Measurements from ENCODE around the gene SLC7A6. TPM values are rescaled to one million over a fixed set of nuclear protein-coding genes. Genes with fewer than 3 reads are reported as not detected.
A peak's percentile ranks its signal among the peaks of the same experiment; 100 is the strongest.

SLC7A6 gene
- total RNA-seq, 4 donors from 2014 or later: 20.6 to 145 (median 31.4) TPM

DNA sequence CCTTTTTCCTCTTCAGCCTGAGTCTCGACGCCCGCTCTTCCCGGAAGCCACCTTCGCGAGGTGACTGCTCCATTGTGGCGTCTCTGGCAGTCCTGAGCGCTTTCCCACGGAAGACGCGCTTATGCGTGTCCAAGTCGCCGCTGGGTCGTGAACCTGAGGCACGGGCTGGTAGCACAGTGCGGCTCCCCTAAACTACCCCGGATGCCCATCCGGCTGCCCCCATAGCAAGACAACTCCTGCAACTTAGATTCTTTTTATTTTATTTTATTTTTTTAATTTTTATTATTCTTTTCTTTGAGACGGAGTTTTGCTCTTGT, 26.3 kb upstream of the SLC7A6 start:
- intact Hi-C loops (cut with DNase I; ENCODE audit: low total_unique reads) (loop anchor here (10.0 kb wide), 1 partner anchor 153 kb away; the partner anchor contains the start of gene NFATC3), in situ Hi-C loops (cut with MboI; ENCODE audit: low pct_ligation_motif_present in 1 of 4, low pct_unique_long_range_greater_than_20kb in 1 of 4, low sequenced_read_pairs in 3 of 4) (loop anchor here in 1 of 4 donors (25.0 kb wide), 1 partner anchor 151 kb away; the partner anchor contains the start of gene NFATC3)
- WGBS, 2 donors (ENCODE audit: low coverage in 1 of 2): 9 to 27% methylated on average over 10 to 20 of the region's 20 CpGs
- DNase-seq: no peak
- Histone ChIP-seq H3K4me1 (peaks cover 11 to 51% (median 38%) of the 10 kb centered on the region in 4 donors), H3K9me3 (no peaks in the 10 kb centered on the region), H3K27ac (peak overlapping the region; percentile 91 to 94 (median 92)), H3K27me3 (no peaks in the 10 kb centered on the region), H3K4me3 (peak overlapping the region; percentile 28 to 62 (median 48)), H3K36me3 (no peaks in the 10 kb centered on the region)
- TF ChIP-seq POLR2AphosphoS5 (IDR thresholded peaks at IDR 0.05) (no peak), EP300 (IDR thresholded peaks at IDR 0.05; ENCODE audit: low read depth) (no peak), POLR2A (IDR thresholded peaks at IDR 0.05) (no peak)
- TF ChIP-seq, protein P1, sequence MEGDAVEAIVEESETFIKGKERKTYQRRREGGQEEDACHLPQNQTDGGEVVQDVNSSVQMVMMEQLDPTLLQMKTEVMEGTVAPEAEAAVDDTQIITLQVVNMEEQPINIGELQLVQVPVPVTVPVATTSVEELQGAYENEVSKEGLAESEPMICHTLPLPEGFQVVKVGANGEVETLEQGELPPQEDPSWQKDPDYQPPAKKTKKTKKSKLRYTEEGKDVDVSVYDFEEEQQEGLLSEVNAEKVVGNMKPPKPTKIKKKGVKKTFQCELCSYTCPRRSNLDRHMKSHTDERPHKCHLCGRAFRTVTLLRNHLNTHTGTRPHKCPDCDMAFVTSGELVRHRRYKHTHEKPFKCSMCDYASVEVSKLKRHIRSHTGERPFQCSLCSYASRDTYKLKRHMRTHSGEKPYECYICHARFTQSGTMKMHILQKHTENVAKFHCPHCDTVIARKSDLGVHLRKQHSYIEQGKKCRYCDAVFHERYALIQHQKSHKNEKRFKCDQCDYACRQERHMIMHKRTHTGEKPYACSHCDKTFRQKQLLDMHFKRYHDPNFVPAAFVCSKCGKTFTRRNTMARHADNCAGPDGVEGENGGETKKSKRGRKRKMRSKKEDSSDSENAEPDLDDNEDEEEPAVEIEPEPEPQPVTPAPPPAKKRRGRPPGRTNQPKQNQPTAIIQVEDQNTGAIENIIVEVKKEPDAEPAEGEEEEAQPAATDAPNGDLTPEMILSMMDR (IDR thresholded peaks at IDR 0.05): peak in 1 of 5 experiments; percentile 21

DNA sequence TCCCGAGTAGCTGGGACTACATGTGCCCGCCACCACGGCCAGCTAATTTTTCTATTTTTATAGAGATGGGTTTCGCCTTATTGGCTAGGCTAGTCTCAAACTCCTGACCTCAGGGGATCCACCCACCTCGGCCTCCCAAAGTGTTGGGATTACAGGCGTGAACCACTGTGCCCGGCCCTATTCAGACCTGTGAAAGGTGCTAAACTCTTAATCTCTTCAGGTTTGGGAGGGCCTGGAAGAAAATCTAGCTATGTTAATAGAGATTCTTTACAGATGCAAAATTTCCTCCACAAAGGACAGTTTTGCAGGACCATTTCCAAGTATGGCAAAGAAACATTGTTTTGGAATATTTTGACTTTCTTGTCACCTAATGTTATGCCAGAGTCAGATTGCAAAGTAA, 22.2 kb upstream of the SLC7A6 start:
- Histone ChIP-seq H3K4me3 (no peak overlapping the region), H3K27ac (no peak overlapping the region), H3K27me3 (no peaks in the 10 kb centered on the region), H3K36me3 (no peaks in the 10 kb centered on the region), H3K4me1 (peaks cover 28 to 40% (median 35%) of the 10 kb centered on the region in 4 donors), H3K9me3 (no peaks in the 10 kb centered on the region)
- intact Hi-C loops (cut with DNase I; ENCODE audit: low total_unique reads) (no loop called here), in situ Hi-C loops (cut with MboI; ENCODE audit: low pct_ligation_motif_present in 1 of 4, low pct_unique_long_range_greater_than_20kb in 1 of 4, low sequenced_read_pairs in 3 of 4) (loop anchor here in 1 of 4 donors (25.0 kb wide), 1 partner anchor 155 kb away; the partner anchor contains the start of gene NFATC3)
- no peak for DNase-seq
- 86% methylated on average over 7 of the region's 7 CpGs; no CpG with 5 or more reads in 1 of the 2 donors for WGBS, 2 donors (ENCODE audit: low coverage in 1 of 2)
- TF ChIP-seq EP300 (IDR thresholded peaks at IDR 0.05; ENCODE audit: low read depth): no peak
- TF ChIP-seq, protein P1 (IDR thresholded peaks at IDR 0.05): no peak
- TF ChIP-seq POLR2AphosphoS5 (IDR thresholded peaks at IDR 0.05): no peak
- TF ChIP-seq POLR2A (IDR thresholded peaks at IDR 0.05): no peak

DNA sequence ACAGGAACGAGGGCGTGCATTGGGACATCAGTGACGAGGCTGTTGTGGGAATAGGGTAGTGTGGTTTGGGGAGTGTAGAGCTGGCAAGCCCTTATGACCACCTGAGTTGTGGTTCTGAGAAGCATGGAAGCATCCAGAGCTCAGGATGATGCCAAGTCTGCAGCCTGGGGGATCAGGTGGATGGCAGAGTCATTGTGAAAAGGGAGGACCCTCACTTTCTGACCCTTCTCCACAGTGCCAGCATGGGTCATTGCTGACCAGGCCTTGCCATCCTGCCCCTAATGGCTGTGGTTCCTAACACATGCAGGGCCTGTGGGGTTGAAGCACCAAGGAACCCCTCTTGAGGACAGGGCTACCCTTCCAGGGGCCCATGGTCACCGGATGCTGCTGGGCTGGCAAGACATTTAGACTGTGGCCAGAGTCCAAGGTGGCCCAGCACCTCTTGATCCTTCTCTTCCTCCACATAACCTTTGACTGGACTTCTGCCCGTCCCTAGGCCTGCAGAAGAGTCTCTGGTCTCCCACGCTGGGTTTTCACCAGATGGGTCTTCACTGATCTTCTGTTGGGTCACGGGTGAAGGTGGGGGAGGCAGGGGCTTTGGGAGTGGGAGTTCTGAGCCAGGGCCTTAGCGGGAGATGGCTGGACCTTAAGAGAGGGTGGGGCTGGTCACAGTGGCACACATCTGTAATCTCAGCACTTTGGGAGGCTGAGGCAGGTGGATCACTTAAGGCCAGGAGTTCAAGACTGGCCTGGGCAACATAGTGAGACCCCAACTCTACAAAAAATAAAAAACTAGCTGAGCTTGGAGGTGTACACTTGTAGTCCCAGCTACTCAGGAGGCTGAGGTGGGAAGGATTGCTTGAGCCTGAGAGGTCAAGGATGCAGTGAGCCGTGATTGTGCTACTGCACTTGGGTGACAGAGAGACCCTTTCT, 21.1 kb upstream of the SLC7A6 start:
- no peak overlapping the region for H3K4me3 ChIP-seq
- TF ChIP-seq POLR2A (IDR thresholded peaks at IDR 0.05): no peak
- no peak for TF ChIP-seq POLR2AphosphoS5 (IDR thresholded peaks at IDR 0.05)
- no peak for TF ChIP-seq EP300 (IDR thresholded peaks at IDR 0.05; ENCODE audit: low read depth)
- TF ChIP-seq, protein P1 (IDR thresholded peaks at IDR 0.05): no peak
- no peak for DNase-seq
- no peaks in the 10 kb centered on the region for H3K36me3 ChIP-seq
- 79 to 80% methylated on average over 5 to 9 of the region's 9 CpGs for WGBS, 2 donors (ENCODE audit: low coverage in 1 of 2)
- H3K27me3 ChIP-seq: no peaks in the 10 kb centered on the region
- H3K4me1 ChIP-seq: peaks cover 27 to 44% (median 31%) of the 10 kb centered on the region in 4 donors
- in situ Hi-C loops (cut with MboI; ENCODE audit: low pct_ligation_motif_present in 1 of 4, low pct_unique_long_range_greater_than_20kb in 1 of 4, low sequenced_read_pairs in 3 of 4) (loop anchor here in 1 of 4 donors (25.0 kb wide), 1 partner anchor 156 kb away; the partner anchor contains the start of gene NFATC3), intact Hi-C loops (cut with DNase I; ENCODE audit: low total_unique reads) (no loop called here)
- no peak overlapping the region for H3K27ac ChIP-seq
- no peaks in the 10 kb centered on the region for H3K9me3 ChIP-seq

DNA sequence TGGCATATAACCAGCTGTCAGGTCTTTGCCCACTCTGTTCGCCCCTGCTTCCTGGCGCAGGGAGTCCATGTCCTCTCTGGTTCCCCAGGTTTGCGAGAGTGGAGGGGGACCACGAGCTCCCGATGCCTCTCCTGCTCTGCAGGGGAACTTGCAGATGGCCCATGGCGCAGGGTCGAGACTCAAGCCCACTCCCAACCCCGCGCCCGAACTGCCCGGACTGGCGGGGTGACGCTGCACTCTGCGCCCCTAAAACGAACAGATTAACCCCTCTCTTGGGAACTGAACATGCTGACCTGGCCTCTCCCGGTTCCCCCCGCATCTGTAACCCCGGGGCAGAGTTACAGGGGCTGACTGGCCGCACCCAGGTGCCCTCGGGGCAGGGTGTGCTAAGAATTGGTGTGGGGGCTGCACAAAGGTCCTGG, 19.8 kb upstream of the SLC7A6 start:
- Histone ChIP-seq H3K27ac (peak overlapping the region; percentile 61 to 79 (median 76)), H3K4me3 (peak overlapping the region; percentile 67 to 74 (median 68)), H3K4me1 (peaks cover 24 to 37% (median 27%) of the 10 kb centered on the region in 4 donors), H3K27me3 (no peaks in the 10 kb centered on the region), H3K36me3 (no peaks in the 10 kb centered on the region), H3K9me3 (no peaks in the 10 kb centered on the region)
- WGBS, 2 donors (ENCODE audit: low coverage in 1 of 2): 14% methylated on average over 15 of the region's 20 CpGs; no CpG with 5 or more reads in 1 of the 2 donors
- DNase-seq: no peak
- TF ChIP-seq POLR2A (IDR thresholded peaks at IDR 0.05) (no peak), POLR2AphosphoS5 (IDR thresholded peaks at IDR 0.05) (no peak)
- TF ChIP-seq, protein P1 (IDR thresholded peaks at IDR 0.05): no peak
- in situ Hi-C loops (cut with MboI; ENCODE audit: low pct_ligation_motif_present in 1 of 4, low pct_unique_long_range_greater_than_20kb in 1 of 4, low sequenced_read_pairs in 3 of 4) (loop anchor here in 1 of 4 donors (25.0 kb wide), 1 partner anchor 157 kb away; the partner anchor contains the start of gene NFATC3), intact Hi-C loops (cut with DNase I; ENCODE audit: low total_unique reads) (no loop called here)

Data from transverse colon (tissue), 4 donors.